ENCODE measurements around the gene DDX56. TPM values are rescaled to one million over a fixed set of nuclear protein-coding genes. Genes with fewer than 3 reads are reported as not detected.

DDX56 gene
- total and polyA plus RNA-seq, 2 of the 13 experiments (the other 11 are each of a cell fraction or from before 2014, with no cell fraction given): 82.6 to 120 TPM

DNA sequence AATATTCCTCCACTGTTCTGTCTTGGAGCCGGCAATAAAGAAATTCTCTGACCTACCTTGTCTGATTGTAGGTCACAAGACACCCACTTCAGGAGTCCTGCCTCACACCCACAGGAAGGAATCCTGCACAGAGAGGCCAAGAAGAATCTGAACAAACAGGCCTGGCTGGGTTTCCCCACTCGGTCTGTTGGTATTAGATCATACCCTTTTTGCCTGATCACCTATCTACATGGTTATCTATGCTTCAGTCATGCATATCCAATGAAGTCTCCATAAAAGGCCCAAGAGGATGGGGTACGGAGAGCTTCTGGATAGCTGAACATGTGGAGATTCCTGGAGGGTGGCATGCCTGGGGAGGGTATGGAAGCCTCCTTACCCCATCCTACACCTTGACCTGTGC lies 45.0 kb upstream of the DDX56 start (continued):
- TF ChIP-seq ZNF33A (CRISPR knock-in tag; IDR thresholded peaks at IDR 0.05; ENCODE audit: borderline replicate concordance) (no peak), ZBTB8A (CRISPR knock-in tag; IDR thresholded peaks at IDR 0.05; ENCODE audit: borderline replicate concordance, low read depth) (no peak), HOXD1 (CRISPR knock-in tag; IDR thresholded peaks at IDR 0.05) (no peak), RFX1 (IDR thresholded peaks at IDR 0.05) (no peak)
- TF ChIP-seq, protein P1, sequence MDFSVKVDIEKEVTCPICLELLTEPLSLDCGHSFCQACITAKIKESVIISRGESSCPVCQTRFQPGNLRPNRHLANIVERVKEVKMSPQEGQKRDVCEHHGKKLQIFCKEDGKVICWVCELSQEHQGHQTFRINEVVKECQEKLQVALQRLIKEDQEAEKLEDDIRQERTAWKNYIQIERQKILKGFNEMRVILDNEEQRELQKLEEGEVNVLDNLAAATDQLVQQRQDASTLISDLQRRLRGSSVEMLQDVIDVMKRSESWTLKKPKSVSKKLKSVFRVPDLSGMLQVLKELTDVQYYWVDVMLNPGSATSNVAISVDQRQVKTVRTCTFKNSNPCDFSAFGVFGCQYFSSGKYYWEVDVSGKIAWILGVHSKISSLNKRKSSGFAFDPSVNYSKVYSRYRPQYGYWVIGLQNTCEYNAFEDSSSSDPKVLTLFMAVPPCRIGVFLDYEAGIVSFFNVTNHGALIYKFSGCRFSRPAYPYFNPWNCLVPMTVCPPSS (IDR thresholded peaks at IDR 0.05): no peak
- TF ChIP-seq, protein P2, sequence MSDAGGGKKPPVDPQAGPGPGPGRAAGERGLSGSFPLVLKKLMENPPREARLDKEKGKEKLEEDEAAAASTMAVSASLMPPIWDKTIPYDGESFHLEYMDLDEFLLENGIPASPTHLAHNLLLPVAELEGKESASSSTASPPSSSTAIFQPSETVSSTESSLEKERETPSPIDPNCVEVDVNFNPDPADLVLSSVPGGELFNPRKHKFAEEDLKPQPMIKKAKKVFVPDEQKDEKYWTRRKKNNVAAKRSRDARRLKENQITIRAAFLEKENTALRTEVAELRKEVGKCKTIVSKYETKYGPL (CRISPR knock-in tag; IDR thresholded peaks at IDR 0.05): no peak
- TF ChIP-seq, protein P3, sequence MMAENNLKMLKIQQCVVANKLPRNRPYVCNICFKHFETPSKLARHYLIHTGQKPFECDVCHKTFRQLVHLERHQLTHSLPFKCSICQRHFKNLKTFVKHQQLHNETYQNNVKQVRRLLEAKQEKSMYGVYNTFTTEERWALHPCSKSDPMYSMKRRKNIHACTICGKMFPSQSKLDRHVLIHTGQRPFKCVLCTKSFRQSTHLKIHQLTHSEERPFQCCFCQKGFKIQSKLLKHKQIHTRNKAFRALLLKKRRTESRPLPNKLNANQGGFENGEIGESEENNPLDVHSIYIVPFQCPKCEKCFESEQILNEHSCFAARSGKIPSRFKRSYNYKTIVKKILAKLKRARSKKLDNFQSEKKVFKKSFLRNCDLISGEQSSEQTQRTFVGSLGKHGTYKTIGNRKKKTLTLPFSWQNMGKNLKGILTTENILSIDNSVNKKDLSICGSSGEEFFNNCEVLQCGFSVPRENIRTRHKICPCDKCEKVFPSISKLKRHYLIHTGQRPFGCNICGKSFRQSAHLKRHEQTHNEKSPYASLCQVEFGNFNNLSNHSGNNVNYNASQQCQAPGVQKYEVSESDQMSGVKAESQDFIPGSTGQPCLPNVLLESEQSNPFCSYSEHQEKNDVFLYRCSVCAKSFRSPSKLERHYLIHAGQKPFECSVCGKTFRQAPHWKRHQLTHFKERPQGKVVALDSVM (CRISPR knock-in tag; IDR thresholded peaks at IDR 0.05): no peak

DNA sequence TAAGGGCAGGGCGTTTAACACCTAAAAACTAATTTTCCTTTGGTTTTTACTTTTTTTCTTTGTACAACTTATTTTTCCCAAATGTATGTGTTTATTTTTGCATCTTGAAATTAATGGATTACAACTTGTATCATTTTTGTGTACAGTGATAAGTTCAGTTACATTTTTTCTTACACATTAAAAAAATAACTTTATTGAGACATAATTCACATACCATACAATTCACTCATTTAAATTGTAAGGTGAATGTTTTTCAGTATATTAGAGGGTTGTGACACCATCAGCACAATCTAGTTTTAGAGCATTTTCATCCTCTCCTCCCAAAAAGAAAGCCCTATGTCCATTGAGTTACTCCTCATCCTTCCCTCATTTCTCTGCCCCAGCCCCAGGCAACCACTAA lies 44.3 kb upstream of the DDX56 start:
- Histone ChIP-seq H3K4me2 (ENCODE audit: low read depth, low read length) (no peak overlapping the region), H3K36me3 (replicated peaks in 1 of 2; ENCODE audit: control insufficient read depth in 1 of 2, insufficient read depth in 2 of 2, low read length in 2 of 2) (0 out of 5 replicates have a peak, but pooled peaks cover 0 to 5% of the 10 kb centered on the region in 2 experiments), H3K9me3 (ENCODE audit: low read length) (no peaks in the 10 kb centered on the region), H4K20me1 (ENCODE audit: insufficient read depth, low read length) (peaks cover 6% of the 10 kb centered on the region; the same call in 1 of the 2 replicates), H3K27ac (ENCODE audit: extremely low read length, insufficient read depth, low read length) (no peak overlapping the region), H3K4me1 (ENCODE audit: insufficient read depth, low read length) (peaks cover 45% of the 10 kb centered on the region), H2AFZ (ENCODE audit: low read length) (no peak overlapping the region), H3K27me3 (ENCODE audit: control insufficient read depth in 1 of 2, insufficient read depth in 2 of 2, low read length in 2 of 2) (no peaks in the 10 kb centered on the region), H3K79me2 (ENCODE audit: insufficient read depth, low read length) (peaks cover 87% of the 10 kb centered on the region), H3K9ac (ENCODE audit: insufficient read depth, low read depth, low read length) (no peak overlapping the region), H3K4me3 (replicated peaks in 1 of 3; ENCODE audit: insufficient read depth in 1 of 3, low read depth in 2 of 3, low read length in 3 of 3) (no peak overlapping the region)
- 97% methylated on average over 1 of the region's 1 CpG for WGBS (ENCODE audit: low lambda C conversion rate)
- ChIA-PET POLR2A (no interaction called here), CTCF (ENCODE audit: low intra/inter-chr PET ratio, low total read pairs) (no interaction called here)
- in situ Hi-C loops (cut with HindIII; ENCODE audit: extremely low pct_ligation_motif_present, low pct_unique_long_range_greater_than_20kb) (no loop called here), intact Hi-C loops (cut with micrococcal nuclease; ENCODE audit: unreplicated experiment) (no loop called here)
- DNase-seq (ENCODE audit: low spot score) (no peak), ATAC-seq (no peak), FAIRE-seq (no peak)
- BruUV-seq (replicated peaks): no TSS peak
- no peak for TF ChIP-seq PTBP1 (IDR thresholded peaks at IDR 0.05; ENCODE audit: low read depth, low read length, poor library complexity, severe bottlenecking)
- no peak for TF ChIP-seq SCMH1 (CRISPR knock-in tag; IDR thresholded peaks at IDR 0.05; ENCODE audit: borderline replicate concordance)
- TF ChIP-seq ZNF530 (CRISPR knock-in tag; IDR thresholded peaks at IDR 0.05; ENCODE audit: low read depth): no peak
- TF ChIP-seq, protein P4, sequence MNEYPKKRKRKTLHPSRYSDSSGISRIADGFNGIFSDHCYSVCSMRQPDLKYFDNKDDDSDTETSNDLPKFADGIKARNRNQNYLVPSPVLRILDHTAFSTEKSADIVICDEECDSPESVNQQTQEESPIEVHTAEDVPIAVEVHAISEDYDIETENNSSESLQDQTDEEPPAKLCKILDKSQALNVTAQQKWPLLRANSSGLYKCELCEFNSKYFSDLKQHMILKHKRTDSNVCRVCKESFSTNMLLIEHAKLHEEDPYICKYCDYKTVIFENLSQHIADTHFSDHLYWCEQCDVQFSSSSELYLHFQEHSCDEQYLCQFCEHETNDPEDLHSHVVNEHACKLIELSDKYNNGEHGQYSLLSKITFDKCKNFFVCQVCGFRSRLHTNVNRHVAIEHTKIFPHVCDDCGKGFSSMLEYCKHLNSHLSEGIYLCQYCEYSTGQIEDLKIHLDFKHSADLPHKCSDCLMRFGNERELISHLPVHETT (CRISPR knock-in tag; conservative IDR thresholded peaks at IDR 0.05): no peak

All from HepG2 (cell line).